Cerebellar nuclear complex (tissue), 1 donor: ENCODE measurements around the gene GPC6.

ENCODE experiments used
- DNase-seq, 2 experiments: peaks; one replicate each; lab custom pipeline; 2025; lab: John Stamatoyannopoulos, UW

GPC6 gene

DNA sequence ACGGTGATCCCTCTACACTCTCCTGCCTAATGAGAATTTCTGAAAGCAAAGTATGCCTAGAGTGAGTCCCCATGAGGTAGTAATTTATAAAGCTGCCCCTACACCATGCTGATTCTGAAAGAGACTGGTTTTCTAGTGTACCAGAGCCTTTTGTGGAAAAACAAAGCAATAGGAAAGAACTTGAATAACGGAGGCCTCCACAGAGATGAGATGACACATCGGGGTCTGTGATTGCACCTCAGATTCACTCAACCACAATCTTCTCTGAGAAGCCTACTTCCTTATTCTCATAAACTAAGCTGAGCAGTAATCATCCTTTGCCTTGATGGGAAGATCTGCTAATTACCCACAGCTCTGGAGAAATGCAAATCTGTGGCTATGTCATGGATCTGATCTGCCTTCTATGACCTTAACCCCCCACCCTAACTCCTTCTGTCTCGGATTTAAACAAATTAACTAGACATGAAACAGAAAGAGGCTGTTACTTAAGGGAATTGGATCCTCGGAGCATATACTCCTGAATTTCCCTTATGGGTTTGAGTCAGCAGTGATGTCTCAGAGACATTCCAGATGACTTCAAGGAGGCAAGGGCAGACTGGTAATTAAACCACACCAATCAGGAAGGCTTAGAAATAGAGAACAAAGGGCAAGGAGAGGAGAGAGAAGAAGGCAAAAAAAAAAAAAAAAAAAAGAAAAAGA, 1124.8 kb downstream of the GPC6 start:
- no peak for DNase-seq

DNA sequence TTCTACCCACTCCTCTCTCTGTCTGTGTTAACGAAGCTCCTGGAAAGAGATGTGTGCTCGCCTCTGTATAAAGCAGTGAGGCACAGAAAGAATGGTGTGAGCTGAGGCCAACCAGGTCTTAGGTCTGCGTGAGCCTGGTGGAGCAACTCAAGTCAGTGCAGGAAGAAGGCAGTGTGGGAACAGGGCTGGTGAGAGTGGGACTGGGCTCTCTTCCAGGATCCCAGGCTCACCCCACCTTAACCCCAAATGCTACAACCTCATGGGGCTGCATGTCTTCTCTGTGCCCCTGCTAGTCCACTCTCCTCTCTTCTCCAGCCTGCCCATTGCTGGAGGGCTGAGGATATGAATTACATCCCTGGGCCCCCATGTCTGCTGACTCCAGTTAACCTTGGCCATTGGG, 1125.5 kb downstream of the GPC6 start:
- no peak for DNase-seq

DNA sequence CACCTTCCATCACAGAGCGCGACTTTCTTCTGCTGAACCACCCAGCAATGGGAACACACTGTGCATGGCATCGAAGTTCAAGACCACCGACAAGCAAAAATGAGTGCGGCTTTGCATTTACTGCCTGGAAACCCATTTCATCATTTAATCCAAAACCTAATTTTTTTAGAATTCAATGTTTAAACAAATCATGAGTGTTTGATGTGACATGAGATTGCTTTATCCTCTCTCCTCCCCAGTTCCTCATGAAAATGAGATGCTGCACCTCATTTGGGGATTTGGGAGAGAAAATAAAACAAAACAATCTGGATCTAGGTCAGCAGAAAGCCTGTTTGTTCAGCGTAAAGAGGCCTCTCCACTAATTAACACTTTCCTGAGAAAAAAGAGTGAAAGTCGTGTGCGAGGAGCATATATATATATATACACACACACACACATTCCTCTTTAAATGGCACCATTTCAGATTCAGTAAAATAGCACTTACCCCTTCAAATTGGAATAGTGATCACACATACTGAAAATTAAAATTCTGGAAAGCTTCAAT, 1126.6 kb downstream of the GPC6 start:
- no peak for DNase-seq

DNA sequence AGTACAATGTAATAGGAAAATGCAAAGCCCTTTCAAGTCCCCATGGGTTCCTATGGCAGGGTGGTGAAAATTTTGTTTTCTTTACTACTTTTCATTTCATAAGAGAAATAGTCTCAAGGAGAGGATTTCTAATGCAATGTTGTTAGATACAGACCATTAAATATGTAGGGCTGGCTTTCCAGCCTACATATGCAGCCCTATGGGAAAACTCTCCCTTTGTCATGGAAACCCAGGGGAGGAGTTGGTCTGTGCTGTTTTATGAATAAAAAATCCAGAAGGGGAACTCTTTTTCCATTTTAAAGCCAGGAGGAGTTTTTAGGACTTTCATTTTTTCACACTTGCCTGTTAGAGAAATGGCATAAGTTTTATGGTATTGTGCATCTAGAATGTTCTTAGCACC, 1133.3 kb downstream of the GPC6 start:
- no peak for DNase-seq

DNA sequence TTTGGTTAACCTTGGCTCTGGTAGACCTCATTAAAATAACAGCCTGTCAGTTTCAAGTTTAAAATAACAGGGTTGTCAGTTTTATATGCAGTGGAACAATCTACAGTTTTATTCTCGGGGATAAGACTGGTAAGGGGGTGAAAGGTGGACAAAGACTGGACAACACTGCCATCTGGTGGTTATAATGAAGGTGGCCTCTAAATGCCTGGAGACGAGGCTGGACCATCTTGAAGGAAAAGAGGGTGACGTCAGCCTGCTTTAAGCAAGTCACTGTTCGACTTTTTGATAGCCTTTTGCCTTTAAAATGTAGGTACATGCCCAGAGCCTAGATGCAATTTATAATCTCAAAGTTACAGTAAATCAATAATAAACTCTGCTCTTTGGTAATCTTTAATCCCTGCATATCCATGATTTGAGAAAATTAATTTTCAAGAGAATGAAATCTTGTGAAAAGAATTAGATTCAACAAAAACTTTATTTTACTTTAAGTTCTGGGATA, 1135.9 kb downstream of the GPC6 start:
- peak in 1 of 2 experiments; percentile 2 for DNase-seq

DNA sequence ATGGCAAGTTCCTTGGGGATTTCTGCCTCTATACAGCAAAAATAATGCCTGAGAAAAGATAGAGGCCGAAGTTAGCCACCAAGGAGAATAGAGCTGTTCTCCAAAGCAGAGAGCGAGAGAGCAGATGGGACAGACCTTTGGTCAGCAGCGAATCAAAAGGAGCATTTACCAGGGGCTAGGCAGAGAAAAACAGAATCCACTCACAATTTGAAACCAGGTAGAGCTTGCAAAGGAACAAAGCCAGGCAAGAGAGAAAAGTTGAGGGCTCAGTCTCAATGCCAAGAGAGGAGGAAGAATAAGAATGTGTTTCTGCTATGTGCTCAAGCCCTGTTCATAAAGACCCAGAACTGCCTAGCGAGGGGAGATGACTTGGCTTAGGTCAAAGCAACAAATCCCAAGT, 1140.1 kb downstream of the GPC6 start:
- DNase-seq, result no peak

DNA sequence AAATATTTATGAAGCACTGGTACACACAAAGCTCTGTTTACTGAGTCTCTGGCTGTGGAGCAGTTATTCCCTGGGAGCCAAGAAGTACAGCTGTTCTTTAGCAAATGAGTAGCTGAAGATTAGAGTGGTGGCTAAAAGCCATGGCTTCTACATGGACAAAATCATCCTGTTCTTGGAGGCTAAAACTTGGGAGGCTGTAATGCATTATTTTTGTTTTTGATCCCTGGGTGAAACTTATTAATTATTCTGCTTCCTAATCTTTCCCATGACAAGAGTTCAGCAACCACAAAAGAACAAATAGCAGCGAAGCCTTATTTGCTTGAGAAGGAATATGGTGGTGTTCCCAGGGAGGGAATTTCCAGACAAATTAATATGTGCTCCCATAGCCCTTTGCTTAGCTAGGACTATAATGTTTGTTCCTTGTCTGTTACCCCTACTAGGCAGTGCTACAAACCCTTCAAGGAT, 1143.4 kb downstream of the GPC6 start:
- DNase-seq, result no peak

DNA sequence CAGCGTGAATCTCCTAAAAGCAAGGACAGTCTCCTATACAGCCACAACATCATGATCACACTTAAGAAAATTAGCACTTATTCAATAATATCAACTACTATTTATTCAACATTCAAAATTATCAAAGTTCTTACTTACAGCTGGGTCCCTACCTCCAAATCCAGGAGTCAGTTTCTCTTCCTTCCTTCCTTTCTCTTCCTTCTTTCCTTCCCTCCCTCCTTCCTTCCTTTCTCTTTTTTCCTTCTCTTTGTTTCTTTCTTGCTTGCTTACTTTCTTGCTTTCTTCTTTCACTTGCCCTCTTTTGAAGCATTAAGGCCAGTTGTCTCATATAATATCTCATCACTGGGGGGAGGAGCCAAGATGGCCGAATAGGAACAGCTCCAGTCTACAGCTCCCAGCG, 1145.2 kb downstream of the GPC6 start:
- DNase-seq, result no peak

DNA sequence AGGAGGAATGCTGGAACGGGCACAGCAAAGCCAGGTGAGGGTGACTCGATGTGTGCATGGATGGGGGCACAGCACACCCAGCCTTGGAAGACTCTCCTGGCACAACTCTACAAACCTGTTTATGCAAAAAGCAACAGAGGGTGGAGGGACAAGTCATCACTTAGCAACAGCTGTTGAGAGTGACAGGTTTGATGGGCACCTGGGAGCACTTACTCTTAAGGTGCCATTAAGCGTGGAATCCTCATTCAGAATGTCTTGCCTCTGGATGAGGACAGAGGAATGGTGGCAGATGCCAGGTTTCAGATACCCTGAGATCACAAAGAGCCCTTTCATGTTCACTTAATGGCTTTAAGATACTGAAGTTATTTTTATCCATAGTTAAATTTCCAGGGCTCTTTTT, 1155.9 kb downstream of the GPC6 start:
- no peak for DNase-seq

DNA sequence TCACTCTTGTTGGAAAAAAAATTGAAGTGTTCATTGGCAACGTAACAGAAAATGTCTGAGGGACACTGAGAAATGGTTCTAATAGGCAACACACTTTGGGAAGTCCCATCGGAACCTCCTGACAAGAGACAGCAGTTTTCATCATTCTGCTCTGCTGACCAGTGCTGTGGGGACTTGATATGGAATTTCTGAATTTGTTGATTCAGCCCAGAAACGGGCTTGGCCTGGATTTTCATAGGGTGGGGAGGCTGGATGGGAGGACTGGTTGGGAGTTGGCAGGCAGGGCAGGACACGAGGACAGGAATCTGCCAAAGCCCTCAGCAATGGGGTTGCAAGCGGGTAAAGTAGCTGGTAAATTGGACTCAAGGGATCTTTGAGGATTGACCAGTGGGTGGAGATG, 1156.4 kb downstream of the GPC6 start:
- DNase-seq, result no peak

DNA sequence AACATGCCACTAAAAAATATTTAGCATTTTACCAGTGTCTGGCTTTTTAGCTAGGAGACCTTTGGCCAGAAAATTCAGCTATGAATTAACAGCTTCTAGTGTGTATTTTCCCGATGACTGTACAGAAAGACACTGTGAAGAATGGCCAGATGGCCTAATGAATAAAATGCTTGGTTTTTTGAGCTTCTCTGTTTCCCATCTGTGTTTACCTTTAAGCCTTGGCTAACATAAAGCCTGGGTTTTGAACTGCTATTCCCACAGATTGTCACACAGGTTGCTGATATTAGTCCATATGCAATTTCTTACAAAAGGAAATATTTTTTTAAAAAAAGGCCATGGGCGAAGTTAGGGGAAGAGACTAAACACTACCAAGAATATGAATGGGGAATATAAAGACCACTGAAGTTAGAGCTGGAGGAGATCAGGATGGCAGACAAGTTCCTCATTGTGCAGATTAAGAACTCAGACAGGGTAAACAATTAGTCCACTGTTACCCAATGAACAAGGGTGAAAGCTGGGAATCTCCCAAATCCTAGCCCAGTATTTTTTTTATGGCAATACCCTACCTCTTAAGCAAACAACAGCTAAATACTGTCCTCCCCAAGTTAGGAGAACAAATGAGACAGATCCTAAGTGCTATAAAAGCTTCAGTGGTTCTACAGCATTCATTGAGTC, 1157.8 kb downstream of the GPC6 start:
- no peak for DNase-seq

DNA sequence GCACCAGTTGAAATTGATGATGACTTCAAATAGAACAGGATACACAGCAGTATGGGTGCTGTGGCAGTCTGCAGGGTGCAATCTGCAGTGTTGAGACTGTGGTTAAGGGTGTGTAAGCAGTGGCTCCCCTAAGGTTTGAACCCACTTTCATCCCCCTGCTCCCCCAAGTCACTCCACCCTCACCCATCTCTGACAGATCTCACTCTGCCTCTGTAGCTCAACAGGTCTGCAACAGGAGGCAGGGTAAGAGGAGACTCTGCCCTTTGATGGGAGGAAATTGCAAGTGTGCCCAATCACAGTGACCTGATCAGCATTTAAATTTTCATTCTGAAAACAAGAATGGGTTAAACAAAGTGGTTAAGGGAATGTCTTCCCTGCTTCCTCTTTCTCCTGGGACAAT, 1160.4 kb downstream of the GPC6 start:
- no peak for DNase-seq

DNA sequence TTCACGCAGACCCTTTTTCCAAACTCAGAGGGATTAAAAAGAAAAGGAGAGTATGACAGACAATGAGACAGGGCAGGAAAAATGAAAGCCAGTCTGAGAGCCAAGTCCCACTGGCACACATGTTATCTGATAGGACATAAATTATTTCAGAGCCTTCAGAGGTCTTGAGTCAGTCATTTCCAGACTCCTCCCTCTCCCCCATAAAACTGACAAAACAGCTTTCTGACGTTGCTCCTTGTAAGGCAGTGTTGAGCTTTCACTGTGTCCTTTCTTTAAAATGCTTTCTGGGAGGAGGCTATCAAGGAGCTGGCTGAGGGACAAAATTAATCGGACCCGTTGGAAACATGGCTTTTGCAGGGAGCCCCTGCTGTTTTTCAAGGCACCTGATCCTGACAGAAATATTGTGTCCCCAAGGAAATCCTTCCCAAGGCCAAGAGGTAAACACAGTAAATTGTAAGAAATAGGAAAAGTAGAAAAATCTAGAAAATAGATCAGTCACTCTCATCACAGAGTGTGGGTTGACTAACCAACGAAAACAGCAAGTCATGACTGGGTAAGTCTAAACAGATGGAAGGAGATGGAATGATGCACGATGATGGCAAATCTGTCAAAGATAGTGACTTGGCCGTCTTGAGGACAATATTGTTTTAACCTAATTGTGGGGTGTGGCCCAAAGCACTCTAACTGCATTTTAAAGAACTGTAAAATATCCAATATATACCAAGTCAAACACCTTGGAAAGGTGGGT, 1163.2 kb downstream of the GPC6 start:
- no peak for DNase-seq

DNA sequence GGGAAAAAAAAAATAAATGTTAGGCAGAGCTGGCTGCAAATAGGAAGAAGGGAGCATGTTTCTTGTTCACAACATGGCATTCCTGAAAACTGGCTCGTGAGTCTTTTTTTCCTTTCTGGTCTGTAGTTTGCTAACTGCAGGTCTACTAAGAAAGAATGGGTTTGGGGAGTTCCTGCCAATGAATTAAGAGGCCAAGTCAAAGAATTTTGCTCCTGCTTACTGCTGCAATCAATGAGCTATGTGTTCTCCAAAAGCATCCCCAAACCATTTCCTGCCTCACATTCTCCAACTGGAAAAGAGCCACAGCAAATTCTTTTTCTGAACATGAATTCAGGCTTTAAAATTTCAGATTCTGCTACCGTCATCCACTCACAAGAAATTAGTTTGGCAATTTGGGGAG, 1164.3 kb downstream of the GPC6 start:
- no peak for DNase-seq

DNA sequence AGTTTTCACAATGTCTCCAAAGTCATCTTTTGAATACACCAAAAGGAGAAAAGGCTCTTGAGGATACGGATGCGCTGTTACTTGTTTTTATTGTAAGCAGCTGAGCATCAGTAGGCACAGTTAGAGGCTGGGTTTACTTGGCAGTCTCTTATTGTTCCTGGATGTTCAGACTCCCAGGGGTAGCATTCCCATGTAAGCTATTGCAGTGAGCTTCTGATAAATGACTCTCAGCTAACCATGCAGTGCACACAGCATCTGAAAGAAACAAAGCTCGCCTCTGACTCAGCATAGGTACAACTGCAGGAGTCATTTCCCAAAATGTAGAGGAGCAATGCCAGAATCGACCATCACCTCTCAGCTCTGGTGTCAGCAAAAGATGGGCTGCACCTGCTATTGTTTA, 1168.1 kb downstream of the GPC6 start:
- DNase-seq, result no peak

DNA sequence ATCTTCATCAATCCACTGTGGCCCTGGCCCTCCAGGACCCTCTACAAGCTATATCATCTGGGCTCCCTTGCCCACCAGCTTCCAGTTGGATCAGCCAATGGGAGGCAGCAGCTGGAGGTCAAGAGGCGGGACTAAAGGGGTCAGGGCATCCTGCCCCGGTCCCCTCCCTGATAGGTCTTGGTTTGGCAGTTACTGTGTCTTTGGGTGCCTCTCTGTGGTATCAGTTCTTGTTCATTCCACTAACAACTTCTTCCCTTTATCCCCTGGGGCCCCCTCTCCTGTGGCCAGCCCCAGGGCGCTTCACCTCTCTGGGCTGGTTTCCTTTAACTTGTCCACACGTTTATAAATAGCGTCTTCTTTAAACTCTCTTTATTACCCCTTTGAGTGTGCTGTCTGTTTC, 1169.3 kb downstream of the GPC6 start:
- no peak for DNase-seq

DNA sequence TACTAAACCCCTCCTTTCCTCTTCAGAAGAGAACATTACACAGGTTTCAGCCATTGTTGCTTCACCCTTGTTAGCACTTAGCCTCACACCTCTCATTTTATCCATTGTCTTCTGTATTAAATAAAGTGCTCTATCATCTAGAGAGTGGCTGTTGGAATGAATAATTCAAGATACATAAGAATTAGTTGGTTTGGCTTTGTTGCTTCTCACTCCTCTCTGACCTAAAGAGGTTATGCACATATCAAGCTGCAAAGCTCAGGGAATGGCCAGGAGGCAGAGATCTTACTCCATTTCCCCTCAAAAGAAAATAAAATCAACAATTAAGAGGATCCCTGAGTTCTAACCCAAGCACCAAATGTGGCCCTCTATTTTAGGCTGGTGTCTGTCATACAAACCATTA, 1173.2 kb downstream of the GPC6 start:
- no peak for DNase-seq

DNA sequence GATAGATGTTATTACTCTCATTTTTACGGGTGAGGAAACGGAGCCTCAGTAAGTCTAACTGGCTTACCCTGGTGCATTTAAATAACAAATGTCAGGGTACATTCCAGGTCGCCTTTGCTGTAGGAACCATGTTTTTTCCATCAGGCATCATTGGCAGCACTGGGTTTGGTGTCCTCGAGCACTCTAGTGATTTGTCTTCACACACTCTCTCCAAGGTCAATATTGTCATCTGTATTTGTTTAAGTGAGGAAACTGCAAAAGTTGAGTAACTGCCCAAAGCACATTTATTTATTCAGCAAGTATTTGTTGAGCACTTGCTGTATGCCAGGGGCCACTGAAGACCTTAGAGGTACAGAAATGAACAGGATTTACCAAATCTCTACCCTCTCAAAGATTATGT, 1174.3 kb downstream of the GPC6 start:
- DNase-seq, result no peak

DNA sequence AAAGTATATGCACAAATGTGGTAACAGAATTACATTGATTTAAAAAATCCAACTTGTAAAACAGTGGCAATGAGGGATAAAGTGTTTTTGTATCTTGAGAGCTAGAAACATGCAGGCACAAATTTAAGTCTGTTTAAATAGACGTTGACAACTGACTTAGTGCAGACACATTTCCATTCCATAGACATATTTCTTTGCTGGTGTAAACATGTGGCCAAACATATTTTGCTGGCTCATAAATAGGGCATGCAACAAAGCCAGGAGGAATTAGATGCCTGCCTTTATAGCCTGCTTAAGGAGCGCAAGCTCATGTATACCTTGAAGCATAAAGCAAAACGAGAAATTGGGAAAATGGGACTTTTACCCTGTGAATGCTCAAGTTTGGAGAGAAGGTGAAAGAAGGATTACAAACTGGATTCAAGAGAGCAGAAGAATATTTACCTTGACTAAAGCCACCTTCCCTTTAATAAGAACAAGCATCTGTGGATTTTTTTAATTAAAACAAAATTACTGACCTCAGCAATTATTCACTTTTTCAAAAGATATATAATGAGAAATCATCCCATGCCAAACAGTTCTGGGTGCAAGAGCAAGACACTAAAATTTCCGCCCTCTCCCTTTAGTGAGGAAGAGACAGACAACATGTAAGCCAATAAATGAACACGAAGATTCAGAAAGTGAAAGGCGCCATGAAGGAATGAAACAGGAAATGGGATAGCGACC, 1181.9 kb downstream of the GPC6 start:
- DNase-seq, result no peak

DNA sequence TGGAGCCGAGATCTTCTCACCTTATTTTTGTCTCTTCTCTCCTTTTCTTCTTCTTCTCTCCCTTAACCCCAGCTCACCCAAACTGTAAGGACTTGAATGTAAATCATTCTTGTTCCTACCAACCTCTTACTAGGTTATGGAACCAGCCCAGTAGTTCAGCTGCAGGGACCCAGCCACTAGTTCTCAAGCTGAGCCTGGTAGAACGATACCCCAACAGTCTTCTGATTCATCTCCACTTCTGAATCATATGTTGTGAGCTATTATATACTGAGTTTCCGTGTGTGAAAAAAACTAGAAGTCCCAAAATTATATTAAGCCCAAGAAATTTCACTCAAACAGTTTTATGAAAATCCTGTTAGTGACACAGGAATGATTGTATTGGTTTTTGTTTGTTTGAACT, 1185.1 kb downstream of the GPC6 start:
- no peak for DNase-seq

DNA sequence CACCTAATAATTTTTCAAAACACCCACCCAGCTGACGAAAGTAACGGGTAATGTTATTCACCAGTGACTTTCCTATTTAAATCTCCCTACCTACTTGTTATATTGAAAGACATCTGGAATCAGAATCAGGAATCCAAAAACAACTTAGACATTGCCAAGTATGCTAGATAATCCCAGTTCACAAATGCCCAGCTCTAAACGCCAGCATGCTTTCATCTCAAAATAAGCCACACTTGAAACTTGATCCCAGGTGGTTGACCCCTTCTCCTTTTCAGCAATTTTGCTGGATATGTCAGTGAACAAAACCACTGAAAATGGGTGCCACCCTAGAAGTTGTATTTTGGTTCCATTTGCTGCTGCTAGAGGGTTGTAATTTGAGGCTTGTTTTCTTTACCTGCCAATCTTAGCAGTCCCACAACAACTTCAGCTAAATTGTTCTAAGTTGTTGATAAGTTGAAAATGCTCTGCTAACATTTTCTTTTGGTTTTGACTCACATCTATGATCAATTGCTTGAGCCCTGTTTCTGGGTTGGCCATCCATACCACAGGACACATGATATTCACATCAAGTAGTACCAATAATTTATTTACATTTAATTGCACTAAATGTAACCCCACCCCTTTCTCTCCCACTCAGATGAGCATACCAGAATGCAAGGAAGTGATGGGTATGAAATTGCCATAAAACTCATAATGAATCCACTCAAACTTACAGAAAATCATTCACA, 1186.4 kb downstream of the GPC6 start:
- DNase-seq, result no peak
